Measurements from ENCODE around the gene HIVEP1. TPM values are rescaled to one million over a fixed set of nuclear protein-coding genes. Genes with fewer than 3 reads are reported as not detected.

Gene HIVEP1
- total RNA-seq, 2 experiments from 2014 or later: 22.1 to 22.6 TPM

- Histone ChIP-seq H3K27ac (ENCODE audit: low read depth, low read length, poor library complexity, severe bottlenecking) (no peak overlapping the region), H3K79me2 (ENCODE audit: insufficient read depth, low read depth, low read length) (no peaks in the 10 kb centered on the region), H3K4me2 (ENCODE audit: low read length) (no peak overlapping the region), H2AFZ (ENCODE audit: low read length) (no peak overlapping the region), H3K36me3 (ENCODE audit: insufficient read depth, low read length) (peaks cover 15% of the 10 kb centered on the region; the same call in 1 of the 2 replicates), H4K20me1 (ENCODE audit: insufficient read depth, low read length) (no peaks in the 10 kb centered on the region), H3K4me3 (ENCODE audit: low read depth, low read length, poor library complexity, severe bottlenecking) (no peak overlapping the region), H3K9me3 (ENCODE audit: low read length) (no peaks in the 10 kb centered on the region), H3K9me2 (ENCODE audit: insufficient read depth, low read length) (no peaks in the 10 kb centered on the region), H3K4me1 (ENCODE audit: insufficient read depth, low read length, poor library complexity, severe bottlenecking) (peaks cover 24% of the 10 kb centered on the region)
- no peak for DNase-seq (ENCODE audit: low spot score)
- no TSS peak for BruUV-seq (replicated peaks)
- intact Hi-C loops (cut with micrococcal nuclease; ENCODE audit: unreplicated experiment): no loop called here
- POLR2A ChIA-PET: interaction anchor here (0.6 kb wide), 1 partner anchor 20 kb away, joined by 3 read pairs; no protein-coding TSS in a partner anchor
- CTCF ChIA-PET (ENCODE audit: unreplicated experiment): no interaction called here
- TF ChIP-seq CTCF (conservative IDR thresholded peaks at IDR 0.05; ENCODE audit: low read length) (no peak), EZH2phosphoT487 (IDR thresholded peaks at IDR 0.05; ENCODE audit: borderline replicate concordance, low read depth, low read length) (no peak)
These were observed 101.1 kb downstream of the HIVEP1 start for GRCh38 chr6:12113190-12113577.

- ChIA-PET POLR2A (interaction anchor here (0.6 to 0.8 kb wide), 2 partner anchors 19 to 49 kb away, joined by 3 read pairs; no protein-coding TSS in a partner anchor), CTCF (ENCODE audit: unreplicated experiment) (no interaction called here)
- Histone ChIP-seq H3K4me1 (ENCODE audit: insufficient read depth, low read length, poor library complexity, severe bottlenecking) (peaks cover 24% of the 10 kb centered on the region), H3K9me2 (ENCODE audit: insufficient read depth, low read length) (no peaks in the 10 kb centered on the region), H4K20me1 (ENCODE audit: insufficient read depth, low read length) (no peaks in the 10 kb centered on the region), H3K27ac (ENCODE audit: low read depth, low read length, poor library complexity, severe bottlenecking) (no peak overlapping the region), H2AFZ (ENCODE audit: low read length) (no peak overlapping the region), H3K4me3 (ENCODE audit: low read depth, low read length, poor library complexity, severe bottlenecking) (no peak overlapping the region), H3K36me3 (ENCODE audit: insufficient read depth, low read length) (peaks cover 15% of the 10 kb centered on the region; the same call in 1 of the 2 replicates), H3K4me2 (ENCODE audit: low read length) (no peak overlapping the region), H3K9me3 (ENCODE audit: low read length) (no peaks in the 10 kb centered on the region), H3K79me2 (ENCODE audit: insufficient read depth, low read depth, low read length) (no peaks in the 10 kb centered on the region)
- intact Hi-C loops (cut with micrococcal nuclease; ENCODE audit: unreplicated experiment): no loop called here
- TF ChIP-seq CTCF (conservative IDR thresholded peaks at IDR 0.05; ENCODE audit: low read length) (no peak), EZH2phosphoT487 (IDR thresholded peaks at IDR 0.05; ENCODE audit: borderline replicate concordance, low read depth, low read length) (no peak)
- no TSS peak for BruUV-seq (replicated peaks)
- no peak for DNase-seq (ENCODE audit: low spot score)
These were observed 102.0 kb downstream of the HIVEP1 start for GRCh38 chr6:12114055-12114503.

GRCh38 chr6:12115001-12115400, 102.9 kb downstream of the HIVEP1 start:
- intact Hi-C loops (cut with micrococcal nuclease; ENCODE audit: unreplicated experiment): no loop called here

More at GRCh38 chr6:12115001-12115400, 102.9 kb downstream of the HIVEP1 start:
- no peaks in the 10 kb centered on the region for H3K9me2 ChIP-seq (ENCODE audit: insufficient read depth, low read length)
- H2AFZ ChIP-seq (ENCODE audit: low read length): no peak overlapping the region
- no TSS peak for BruUV-seq (replicated peaks)
- H3K79me2 ChIP-seq (ENCODE audit: insufficient read depth, low read depth, low read length): no peaks in the 10 kb centered on the region
- no peak overlapping the region for H3K4me3 ChIP-seq (ENCODE audit: low read depth, low read length, poor library complexity, severe bottlenecking)
- no peak for DNase-seq (ENCODE audit: low spot score)
- peaks cover 24% of the 10 kb centered on the region for H3K4me1 ChIP-seq (ENCODE audit: insufficient read depth, low read length, poor library complexity, severe bottlenecking)
- no peaks in the 10 kb centered on the region for H4K20me1 ChIP-seq (ENCODE audit: insufficient read depth, low read length)
- peaks cover 12% of the 10 kb centered on the region; the same call in 1 of the 2 replicates for H3K36me3 ChIP-seq (ENCODE audit: insufficient read depth, low read length)
- ChIA-PET POLR2A (interaction anchor here (0.5 to 0.8 kb wide), 5 partner anchors 24 to 1853 kb away, joined by 3 to 5 read pairs (median 3); no protein-coding TSS in a partner anchor), CTCF (ENCODE audit: unreplicated experiment) (no interaction called here)
- TF ChIP-seq EZH2phosphoT487 (IDR thresholded peaks at IDR 0.05; ENCODE audit: borderline replicate concordance, low read depth, low read length) (no peak), CTCF (conservative IDR thresholded peaks at IDR 0.05; ENCODE audit: low read length) (no peak)
- no peaks in the 10 kb centered on the region for H3K9me3 ChIP-seq (ENCODE audit: low read length)
- no peak overlapping the region for H3K27ac ChIP-seq (ENCODE audit: low read depth, low read length, poor library complexity, severe bottlenecking)
- H3K4me2 ChIP-seq (ENCODE audit: low read length): peak overlapping the region; percentile 48; the same call in 1 of the 2 replicates
